ENCODE data around the gene CD81. TPM values are rescaled to one million over a fixed set of nuclear protein-coding genes. Genes with fewer than 3 reads are reported as not detected.

CD81 gene
- total RNA-seq, 1 donor from 2014 or later, result 347 TPM

GRCh38 chr11:2411446-2412305 is 34.6 kb downstream of the CD81 start:
- Mint-ChIP-seq H3K27ac (ENCODE audit: unreplicated experiment) (no peak overlapping the region), H3K27me3 (ENCODE audit: unreplicated experiment) (peaks cover 3% of the 10 kb centered on the region), H3K4me3 (ENCODE audit: unreplicated experiment) (no peak overlapping the region), H3K36me3 (ENCODE audit: unreplicated experiment) (no peaks in the 10 kb centered on the region), H3K9me3 (ENCODE audit: unreplicated experiment) (peaks cover 1% of the 10 kb centered on the region), H3K4me1 (ENCODE audit: low read depth, unreplicated experiment) (no peaks in the 10 kb centered on the region)
- no peak for TF ChIP-seq CTCF (IDR thresholded peaks at IDR 0.05; ENCODE audit: partially characterized antibody, unreplicated experiment)
- no peak for DNase-seq

DNA sequence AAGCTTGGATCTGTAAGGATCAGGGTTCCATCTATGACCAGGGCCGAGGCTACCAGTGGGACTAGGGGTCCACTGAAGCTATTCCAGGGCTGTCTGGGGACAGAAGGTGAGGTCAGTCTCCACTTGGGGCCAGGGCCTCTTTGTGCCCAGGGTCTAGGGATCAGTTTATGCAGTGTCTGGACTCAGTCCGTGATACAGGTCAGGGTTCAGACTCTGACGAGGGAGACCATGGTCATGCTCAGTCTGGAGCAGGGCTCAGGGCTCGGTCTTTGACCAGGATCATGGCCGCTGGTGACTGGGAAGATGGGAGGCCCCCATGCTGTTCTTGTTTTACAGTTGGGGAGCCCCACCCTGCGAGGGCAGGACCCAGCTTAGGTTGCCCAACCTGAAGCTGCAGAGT is 35.2 kb downstream of the CD81 start:
- Mint-ChIP-seq H3K27ac (ENCODE audit: unreplicated experiment) (no peak overlapping the region), H3K27me3 (ENCODE audit: unreplicated experiment) (peaks cover 4% of the 10 kb centered on the region), H3K36me3 (ENCODE audit: unreplicated experiment) (no peaks in the 10 kb centered on the region), H3K9me3 (ENCODE audit: unreplicated experiment) (peaks cover 2% of the 10 kb centered on the region), H3K4me3 (ENCODE audit: unreplicated experiment) (no peak overlapping the region), H3K4me1 (ENCODE audit: low read depth, unreplicated experiment) (no peaks in the 10 kb centered on the region)
- no peak for TF ChIP-seq CTCF (IDR thresholded peaks at IDR 0.05; ENCODE audit: partially characterized antibody, unreplicated experiment)
- no peak for DNase-seq

GRCh38 chr11:2413742-2414579 is 36.9 kb downstream of the CD81 start:
- Mint-ChIP-seq H3K4me3 (ENCODE audit: unreplicated experiment) (no peak overlapping the region), H3K27ac (ENCODE audit: unreplicated experiment) (no peak overlapping the region), H3K9me3 (ENCODE audit: unreplicated experiment) (peaks cover 3% of the 10 kb centered on the region), H3K36me3 (ENCODE audit: unreplicated experiment) (no peaks in the 10 kb centered on the region), H3K4me1 (ENCODE audit: low read depth, unreplicated experiment) (no peaks in the 10 kb centered on the region), H3K27me3 (ENCODE audit: unreplicated experiment) (peaks cover 4% of the 10 kb centered on the region)
- no peak for TF ChIP-seq CTCF (IDR thresholded peaks at IDR 0.05; ENCODE audit: partially characterized antibody, unreplicated experiment)
- DNase-seq, result no peak

DNA sequence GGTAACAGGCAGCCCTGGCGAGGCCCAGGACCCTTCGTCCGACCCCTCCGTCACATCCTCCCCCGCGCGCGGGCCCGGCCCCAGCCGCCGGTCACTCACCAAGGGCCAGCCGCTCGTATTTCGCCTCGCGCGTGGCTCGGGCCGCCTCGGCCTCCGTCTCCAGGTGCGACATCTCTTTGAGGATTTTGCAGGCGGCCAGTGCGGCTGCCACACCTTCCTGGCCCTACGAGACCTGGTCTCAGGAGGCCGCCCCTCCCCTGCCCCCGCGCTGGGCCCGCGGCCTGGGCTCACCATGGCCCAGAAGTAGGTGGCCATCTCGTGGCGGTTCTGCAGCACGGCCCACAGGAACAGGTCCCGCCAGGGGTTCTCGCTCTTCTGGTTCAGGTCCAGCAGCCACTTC is 37.5 kb downstream of the CD81 start:
- DNase-seq, result no peak
- H3K27me3 Mint-ChIP-seq (ENCODE audit: unreplicated experiment), result peaks cover 4% of the 10 kb centered on the region
- no peak for TF ChIP-seq CTCF (IDR thresholded peaks at IDR 0.05; ENCODE audit: partially characterized antibody, unreplicated experiment)
- H3K36me3 Mint-ChIP-seq (ENCODE audit: unreplicated experiment), result no peaks in the 10 kb centered on the region
- H3K27ac Mint-ChIP-seq (ENCODE audit: unreplicated experiment), result no peak overlapping the region
- no peak overlapping the region for H3K4me3 Mint-ChIP-seq (ENCODE audit: unreplicated experiment)
- H3K4me1 Mint-ChIP-seq (ENCODE audit: low read depth, unreplicated experiment), result no peaks in the 10 kb centered on the region
- H3K9me3 Mint-ChIP-seq (ENCODE audit: unreplicated experiment), result peaks cover 3% of the 10 kb centered on the region

All from glutamatergic neuron (in vitro differentiated cells).